Measurements from ENCODE around the gene MAP3K21.

The MAP3K21 gene

DNA sequence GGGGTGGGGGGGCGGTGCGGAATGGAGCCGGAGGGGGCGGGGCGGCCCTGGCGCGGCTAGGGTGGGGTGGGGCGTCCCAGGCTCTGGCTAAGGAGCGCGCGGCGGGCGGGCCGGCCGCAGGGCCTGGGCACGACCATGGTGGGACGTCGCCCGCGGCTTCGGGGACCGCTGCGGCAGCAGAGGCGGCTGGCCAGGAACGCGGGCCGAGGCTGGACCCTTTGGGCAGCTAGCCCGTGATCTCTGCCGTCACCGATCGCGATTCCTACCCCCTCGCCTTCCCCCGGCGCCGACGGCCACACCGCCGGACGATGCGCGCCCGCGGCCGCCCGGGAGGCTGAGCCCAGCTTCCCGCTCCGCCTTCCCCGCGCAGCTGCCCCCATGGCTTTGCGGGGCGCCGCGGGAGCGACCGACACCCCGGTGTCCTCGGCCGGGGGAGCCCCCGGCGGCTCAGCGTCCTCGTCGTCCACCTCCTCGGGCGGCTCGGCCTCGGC is at the start of gene MAP3K21:
TSS of gene MAP3K21 (plus strand) at position 74 of the 491 bp plus-strand sequence. CDS start at position 379, 305 bp downstream.
- DNase-seq: no peak

DNA sequence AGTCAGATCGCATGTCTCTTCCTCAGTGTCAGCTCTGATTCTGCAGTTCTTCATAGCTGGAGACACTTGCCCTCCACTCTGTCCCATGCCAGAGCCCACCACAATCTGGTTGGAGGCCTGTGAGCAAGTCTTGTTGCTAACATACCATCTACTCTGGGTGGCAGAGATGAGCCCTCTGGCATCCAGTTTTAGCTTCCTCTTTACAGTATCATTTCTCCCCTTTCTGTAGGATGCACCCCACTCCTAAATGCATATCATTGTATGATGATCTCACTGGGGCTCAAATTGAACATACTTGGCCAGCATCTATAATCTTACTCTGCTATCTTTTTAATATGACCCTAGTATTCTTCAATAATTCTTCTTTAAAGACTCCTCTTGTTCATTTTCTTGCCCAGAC is 48.9 kb upstream of the MAP3K21 start:
- DNase-seq: no peak

DNA sequence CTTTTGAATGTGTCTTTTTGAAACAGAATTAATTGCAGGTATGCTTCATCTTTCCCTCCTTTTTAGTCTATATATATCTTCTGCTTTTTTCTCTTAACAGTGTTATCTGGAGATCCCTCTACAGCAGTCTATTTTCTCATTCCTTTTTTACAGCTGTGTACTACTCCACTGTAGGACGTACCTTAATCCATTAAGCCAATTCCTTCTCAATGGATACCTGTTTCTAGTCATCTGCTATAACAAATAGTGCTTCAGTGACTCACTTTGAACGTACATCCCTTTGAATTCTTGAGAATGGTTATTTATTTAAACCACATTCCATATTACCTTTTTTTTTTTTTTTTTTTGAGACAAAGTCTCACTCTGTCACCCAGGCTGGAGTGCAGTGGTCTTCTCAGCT is 47.6 kb upstream of the MAP3K21 start:
- DNase-seq: no peak

DNA sequence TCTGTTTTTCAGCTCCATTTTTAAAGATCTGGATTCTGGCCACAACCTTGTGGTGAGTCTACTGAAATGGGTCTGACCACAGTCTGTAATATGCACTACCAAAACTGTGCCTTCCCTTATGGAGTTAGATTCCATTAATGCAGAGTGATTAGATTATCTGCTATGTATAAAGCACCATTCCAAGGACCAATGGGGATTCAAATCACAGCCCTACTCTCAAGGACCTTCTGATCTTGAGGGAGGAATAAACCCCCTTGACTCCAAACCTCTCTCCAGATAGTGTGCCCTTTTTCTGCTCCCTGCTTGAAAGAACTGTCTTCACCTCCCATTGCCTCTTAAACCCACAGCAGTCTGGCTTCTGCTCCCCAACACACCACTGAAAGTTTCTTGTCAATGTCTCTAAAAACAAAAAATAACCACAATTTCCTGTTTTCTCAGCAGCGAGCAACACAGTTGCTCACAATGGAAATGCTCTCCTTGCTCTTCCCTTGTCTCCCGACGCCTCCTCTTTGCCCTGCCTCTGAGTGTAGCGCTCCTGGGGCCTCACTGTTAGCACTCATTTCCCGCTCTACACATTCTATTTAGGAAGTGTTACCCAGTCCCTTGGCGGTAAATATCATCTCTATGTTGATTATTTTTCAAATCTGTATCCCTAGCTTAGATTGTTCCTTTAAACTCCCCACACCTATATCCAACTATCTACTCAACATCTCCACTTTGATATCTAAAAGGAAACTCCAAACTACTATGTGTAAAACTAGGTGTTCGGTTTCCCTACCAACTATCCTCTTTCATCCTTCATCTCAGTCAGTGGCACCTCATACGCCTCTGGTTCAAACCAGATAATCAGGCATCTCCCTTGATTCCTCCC is 45.6 kb upstream of the MAP3K21 start:
- no peak for DNase-seq

DNA sequence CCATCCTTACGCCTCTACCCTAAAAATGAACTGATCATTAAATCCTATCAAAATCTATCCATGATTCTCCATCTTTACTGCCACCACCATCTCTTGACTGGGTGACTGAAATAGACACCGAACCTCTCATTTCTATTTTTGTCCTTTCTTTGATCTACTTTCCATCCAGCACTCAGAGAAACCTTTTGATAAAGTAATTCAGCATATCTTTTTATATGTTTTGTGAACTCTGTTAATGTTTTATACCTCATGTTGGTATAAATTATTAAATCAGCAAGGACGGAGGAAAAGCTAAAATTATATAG is 45.0 kb upstream of the MAP3K21 start:
- DNase-seq: no peak

DNA sequence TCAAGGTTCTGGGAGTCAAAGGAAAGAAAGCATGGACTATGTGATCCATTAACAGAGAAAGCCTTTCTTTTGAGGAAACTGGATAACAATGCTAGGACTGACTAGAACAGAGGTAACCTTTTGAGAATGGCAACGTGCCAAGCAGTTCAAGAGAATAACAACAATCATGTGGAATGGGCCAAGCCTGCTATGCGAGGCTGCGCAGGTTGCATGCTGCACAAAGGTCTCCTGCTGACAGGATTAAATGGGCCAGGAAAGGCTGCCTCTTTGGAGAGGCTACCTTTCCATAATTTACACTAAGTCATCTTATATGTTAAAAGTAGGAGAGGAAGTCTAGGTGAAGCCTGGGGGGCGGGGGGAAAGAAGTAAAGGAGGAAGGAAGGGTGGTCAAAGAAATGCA is 37.8 kb upstream of the MAP3K21 start:
- no peak for DNase-seq

DNA sequence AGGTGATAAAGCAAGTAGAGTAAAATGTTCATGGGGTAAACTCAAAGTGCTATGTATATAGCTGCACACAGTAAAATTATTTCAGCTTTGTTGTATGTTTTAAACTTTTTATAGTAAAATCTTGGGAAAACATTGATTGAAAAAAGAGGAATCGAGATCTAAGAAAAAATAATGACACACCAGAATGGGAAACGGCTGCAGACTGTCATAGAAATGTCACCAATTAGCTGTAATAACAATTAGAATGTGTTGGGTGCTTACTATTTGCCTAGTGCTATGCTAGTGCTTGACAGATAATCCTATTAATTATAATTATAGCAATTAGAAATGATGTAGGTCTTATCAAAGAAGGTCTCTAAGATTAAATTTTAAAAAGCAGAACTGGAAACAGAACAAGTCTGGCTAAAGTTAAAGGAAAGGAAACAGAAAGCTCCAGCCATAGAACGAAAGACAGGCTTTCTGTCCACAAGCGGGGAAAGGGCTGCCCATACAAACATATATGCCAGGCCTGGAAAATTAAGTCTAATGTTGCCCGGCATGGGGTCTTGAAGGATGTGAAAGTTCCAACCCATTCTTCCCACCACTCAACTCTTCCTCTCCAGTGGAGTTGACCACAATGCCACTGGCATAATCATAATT is 37.0 kb upstream of the MAP3K21 start:
- DNase-seq: no peak

DNA sequence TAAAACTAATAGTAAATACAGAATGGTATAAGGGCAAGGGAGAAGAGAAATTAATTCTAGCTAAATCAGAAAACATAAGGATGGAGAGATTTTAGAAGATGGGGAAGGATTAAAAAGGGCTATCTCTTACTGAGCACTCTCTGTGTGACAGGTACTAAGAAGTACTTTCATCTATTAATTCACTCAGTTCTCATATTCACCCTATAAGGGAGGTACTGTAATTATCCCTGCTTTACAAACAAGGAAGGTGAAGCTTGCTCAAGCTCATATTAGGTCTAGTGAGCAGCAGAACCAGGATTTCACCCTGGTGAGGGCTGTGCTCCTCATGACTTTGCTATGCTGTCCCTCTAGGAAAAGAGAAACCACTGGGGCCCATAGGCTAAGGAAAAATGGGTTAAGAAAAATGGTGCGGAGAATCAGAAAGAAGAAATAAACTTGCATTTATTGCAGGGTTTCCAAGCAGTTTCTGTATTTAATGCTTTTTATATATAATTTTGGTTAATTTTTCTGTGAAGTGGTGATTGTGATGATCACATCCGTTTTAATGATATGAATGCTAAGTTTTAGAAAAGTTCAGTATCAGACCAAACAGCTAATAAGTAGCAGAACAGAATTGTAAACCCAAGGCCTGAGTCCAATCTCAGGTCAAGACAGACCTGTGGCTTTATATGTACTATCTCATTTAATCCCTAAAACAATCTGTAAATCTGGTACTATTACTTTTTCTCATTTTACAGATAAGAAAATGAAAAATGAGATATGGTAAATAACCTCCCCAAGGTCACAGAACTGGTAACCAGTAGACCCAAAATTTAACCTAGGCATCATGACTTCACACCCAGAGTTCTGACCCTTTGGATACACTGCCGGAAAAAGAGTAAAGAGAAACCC is 33.7 kb upstream of the MAP3K21 start:
- DNase-seq: no peak

DNA sequence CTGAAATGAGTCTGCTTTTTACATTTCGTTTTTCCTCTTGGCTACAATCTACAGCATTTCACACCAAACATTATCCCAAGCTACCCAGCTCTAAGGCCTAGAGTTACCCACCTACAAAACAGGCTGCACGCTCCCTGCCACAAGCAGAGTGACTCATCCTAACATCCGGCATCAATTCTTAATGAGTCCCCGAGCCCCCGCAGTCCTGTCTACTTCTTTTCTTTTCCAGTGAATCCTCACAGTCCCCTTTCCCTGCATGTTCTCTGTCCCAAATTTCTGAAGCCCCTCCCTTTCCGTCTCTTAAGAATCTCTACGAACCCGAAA is 32.6 kb upstream of the MAP3K21 start:
- DNase-seq: no peak

DNA sequence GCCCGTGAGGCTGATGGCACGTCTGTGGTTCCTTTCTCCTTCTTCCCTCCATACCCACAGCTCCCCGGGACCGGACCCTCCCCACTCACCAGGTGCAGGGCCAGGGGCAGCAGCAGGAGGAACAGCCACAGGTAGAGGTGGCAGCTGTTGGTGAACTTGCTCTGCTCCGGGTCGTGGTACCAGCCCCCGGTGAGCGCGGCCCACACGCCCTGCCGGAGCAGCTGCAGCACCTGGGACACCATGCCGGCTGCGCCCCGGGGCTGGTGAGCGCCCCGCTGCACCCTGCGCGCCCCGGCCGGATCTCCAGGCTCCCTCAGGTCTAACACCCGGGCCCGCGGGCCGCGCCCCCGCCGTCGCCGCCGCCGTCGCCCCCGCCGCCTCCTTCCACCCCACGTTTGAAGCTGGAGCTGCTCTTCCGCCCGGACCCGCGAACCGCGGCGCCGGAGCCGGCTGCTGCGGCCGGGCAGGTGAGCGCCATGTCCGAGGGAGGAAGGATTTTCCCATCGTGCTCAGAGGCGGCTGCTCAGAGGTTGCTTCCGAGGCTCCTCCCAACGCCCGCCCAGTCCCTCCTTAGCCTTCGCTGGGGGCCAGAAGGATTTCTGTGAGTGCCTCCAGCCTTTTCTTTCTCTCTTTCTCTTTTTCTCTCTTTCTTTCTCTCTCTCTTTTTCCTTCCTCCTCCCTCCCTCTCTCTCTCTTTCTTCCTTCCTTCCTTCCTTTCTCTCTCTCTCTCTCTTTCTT is 32.1 kb upstream of the MAP3K21 start, which contains the start of gene PCNX2:
TSS of gene PCNX2 (minus strand) at position 489 of the 738 bp plus-strand sequence. CDS start at position 242, 247 bp downstream.
- peak; percentile 35 for DNase-seq

DNA sequence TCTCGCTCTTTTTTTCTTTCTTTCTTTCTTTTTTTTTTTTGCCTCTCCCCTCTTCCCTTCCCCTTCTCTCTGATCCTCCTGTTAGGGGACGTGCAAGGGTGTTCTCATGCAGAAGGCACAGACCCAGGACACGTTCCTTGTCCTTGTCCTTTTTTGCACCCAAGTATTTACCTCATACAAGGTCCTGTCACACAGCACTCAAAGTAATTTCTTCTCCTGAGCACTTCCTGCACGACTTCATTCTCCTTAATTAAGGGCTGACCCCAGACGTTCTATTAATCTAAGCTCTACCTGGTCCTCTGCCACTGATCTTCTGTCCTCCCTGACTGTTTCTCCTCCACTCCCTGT is 31.6 kb upstream of the MAP3K21 start:
- DNase-seq: no peak

DNA sequence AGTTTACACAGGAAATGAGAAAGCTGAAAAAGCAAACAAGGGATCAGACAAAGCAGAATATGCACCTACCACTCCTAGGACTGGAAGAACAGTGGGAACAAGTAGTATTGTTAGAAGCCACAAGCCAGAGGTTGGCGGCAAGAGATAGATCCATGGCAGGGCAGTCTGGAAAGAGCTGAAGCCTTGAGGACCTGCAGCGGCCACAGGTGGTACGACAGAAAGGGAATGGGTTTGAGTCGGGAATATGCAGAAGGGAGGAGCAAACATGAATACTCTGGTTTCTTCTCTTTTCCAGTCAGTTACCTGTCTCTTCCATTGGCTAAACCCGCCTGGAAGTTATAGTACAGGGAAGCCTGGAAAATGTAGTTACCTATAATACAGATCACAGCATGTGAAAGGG is 28.1 kb upstream of the MAP3K21 start:
- no peak for DNase-seq

DNA sequence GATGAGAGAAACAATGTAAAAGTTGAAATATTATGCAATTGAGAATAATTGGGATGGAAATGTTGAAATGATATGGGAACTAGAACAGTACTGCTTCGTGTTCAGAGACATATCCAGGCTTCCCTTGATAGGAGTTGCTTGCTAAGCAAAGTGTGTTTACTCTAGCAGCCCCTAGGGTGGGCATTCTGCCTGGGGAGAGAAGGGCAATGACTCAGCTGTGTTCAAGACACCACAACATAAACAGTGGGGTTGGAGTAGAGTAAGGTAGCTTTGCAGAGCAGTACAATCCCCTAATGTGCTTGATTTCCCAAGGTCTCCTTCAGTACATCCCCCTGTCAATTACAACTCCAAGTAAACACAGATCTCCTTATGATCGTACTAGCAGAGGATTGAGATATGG is 27.2 kb upstream of the MAP3K21 start:
- DNase-seq: no peak

DNA sequence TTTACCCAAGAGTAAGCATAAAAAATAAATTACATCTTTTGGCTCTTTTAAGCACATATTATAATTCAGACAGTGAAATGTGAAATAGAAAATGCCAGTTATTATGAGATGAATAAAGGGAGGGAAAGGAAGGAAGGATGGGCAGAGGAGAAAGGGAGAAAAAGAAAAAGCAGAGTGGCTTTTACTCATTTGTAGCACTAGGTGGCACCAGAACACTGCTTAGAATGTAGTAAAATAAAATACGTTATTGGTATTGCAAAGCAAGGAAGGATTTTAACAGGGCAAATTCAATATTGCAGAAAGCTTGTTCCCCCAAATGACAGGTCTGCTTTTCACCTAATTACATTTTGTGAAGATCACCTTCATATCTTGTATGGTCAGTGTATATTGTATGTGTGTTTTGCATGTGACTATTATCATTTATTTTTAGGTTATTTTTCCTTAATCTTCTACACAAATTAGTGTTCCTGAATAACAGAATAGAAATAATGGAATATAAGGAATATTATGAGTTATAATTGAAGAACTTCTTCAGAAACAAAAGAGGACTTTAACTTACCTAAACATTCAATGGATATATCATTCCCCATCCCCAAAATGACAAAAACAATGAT is 22.9 kb upstream of the MAP3K21 start:
- no peak for DNase-seq

DNA sequence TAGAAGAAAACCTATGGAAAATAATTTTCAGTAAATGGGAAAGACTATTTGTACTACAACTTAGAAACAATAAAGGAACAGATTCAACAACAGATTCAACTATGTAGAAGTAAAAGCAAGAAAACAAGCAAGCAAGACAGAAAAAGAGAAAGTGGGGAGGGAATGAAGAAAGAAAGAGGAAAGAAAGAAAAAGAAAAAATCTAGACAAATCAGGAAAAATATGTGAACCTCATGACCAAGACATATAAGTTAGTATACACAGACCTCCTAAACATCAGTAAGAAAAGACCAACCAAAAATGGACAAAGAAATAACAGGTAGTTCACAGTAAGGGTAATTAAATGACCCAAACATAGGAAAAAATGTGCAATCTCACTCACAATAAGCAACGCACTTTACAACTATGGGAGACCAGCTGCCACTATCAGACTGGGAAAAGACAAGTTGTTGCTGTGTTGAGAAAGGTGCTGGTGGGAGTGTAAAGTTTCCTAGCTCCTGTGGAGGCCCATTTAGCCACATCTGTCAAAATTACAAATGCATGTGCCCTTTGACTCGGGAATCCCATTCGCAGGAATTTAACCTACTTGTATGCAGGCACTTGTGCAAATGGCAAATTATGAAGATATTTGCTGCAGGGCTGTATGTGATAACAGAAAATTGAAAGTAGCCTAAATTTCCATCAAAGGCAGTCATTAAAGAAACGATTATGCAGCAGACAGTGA is 13.9 kb upstream of the MAP3K21 start:
- DNase-seq: no peak

DNA sequence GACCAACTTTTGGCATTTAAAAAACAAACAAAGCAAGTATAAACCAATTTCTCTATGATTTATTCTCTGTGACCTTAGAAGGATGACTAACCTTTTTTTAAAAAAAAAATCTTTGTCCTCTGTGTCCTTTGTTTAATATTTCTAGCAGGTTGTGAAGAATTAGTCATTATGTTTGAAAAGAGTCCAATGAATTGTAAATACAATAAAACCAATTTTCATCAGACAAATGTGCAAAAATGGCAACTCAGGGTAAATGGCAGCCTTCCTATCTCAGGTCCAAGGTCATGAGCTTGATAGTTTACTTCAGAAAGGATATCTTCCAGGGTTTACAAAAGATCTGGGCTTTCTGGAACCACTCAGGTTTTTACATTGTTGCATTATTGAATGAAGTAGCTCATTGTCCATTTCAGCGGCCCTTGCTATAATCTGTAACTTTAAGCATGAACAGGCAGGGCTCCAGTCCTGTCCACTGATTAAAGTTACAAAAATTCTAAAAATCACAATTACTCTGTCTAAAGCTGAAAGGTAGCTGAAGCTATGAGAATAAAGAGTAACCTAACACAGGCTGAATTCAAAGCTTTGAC is 11.7 kb upstream of the MAP3K21 start:
- no peak for DNase-seq

DNA sequence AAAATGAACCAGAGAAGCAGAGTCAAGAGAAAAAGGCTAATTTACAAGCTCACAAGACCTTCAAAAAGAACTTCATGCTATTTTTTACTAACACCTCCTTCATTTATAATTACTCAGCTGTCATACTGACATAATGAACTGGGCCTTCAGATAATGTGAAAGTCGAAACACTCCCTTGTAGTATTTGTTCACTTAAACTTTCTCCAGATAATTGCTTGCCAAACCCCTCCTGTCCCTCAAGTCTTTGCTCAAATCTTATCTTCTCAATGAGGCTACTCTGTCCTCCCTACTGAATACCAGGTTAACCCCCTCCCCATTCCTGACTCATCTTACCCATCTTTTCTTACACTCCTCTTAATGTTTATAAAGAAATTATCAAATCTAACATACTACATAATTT is 11.1 kb upstream of the MAP3K21 start:
- no peak for DNase-seq

DNA sequence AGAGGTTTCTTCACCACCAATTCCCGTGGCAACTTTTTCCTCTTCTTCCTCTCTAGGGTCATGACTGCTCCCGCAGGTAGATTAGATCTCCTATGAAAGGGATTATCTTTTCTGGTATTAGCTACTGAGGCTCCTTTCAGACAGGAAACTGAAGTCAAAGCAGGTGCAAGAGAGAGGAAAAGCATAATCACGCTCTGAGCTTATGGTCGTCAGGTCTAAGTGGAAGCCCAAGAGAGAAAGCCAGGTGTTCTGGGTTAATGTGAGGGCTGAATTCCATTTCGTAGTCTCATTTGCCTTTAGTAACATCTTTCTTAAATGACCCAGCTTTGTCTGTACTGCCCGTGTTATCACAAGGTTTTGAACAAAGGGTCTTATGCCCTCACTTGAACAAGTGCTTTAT is 8.3 kb upstream of the MAP3K21 start:
- no peak for DNase-seq

DNA sequence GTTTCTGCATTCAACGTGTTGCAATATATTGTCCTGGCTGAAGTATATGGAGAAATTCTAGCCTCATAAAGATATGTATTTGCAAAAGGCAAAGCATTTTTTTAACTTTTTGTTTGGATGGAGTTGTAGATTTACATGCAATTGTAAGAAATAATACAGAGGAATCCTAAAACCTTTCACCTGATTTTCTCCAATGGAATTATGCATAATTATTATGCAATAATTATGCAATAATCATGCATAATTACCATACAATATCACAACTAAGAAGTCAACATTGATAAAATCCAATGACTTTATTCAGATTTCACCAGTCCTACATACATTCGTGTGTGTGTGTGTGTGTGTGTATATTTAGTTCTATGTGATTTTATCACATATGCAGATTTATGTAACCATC is 7.5 kb upstream of the MAP3K21 start:
- DNase-seq: no peak

DNA sequence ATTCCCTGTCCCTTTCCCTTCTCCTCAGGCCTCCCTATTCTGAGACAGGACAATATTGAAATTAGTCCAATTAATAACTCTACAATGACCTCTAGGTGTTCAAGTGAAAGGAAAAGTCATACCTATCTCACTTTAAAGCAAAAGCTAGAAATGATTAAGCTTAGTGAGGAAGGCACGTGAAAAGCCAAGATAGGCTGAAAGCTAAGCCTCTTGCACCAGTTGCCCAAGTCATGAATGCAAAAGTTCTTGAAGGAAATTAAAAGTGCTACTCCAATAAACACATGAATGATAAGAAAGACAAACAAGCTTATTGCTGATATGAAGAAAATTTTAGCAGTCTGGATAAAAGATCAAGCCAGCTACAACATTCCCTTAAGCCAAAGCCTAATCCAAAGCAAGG is 3.8 kb upstream of the MAP3K21 start:
- DNase-seq: no peak

DNA sequence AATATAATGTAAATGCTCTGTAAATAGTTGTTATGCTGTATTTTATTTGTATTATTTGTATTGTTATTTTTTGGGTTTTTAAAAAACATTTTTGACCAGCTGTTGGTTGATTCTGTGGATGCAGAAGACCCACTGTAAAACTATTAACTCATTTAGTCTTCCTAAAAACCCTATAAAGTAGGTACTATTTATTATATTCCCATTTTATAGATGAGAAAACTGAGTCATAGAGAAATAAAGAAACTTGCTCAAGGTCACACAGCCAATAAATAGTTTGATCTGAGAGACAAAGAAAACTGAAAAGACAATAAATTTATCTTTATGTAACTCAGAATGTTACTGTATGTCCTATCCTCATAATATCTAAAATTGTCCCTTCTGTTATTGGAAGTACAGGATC is 1.2 kb upstream of the MAP3K21 start:
- DNase-seq: no peak

Measured in NCI-H1417 treated with DMSO at 0.1 percent for 48 hours (cell line).